Urothelium cell line (cell line): ENCODE results near the gene HMX1.

ENCODE experiments used
- DNase-seq: peaks from one replicate; pipeline ENCODE4 v3.0.0; 2011; ENCODE audit warnings: low spot score, mixed read lengths
- FAIRE-seq: peaks from 2 replicates; lab custom pipeline; 2011; peaks lifted over from hg19 to GRCh38; lab: Jason Lieb, UNC

Gene HMX1

GRCh38 chr4:8910100-8910821, 38.6 kb upstream of the HMX1 start:
- FAIRE-seq (no peak), DNase-seq (no peak)

GRCh38 chr4:8909548-8909947, 37.9 kb upstream of the HMX1 start:
- DNase-seq, result peak; percentile 40
- no peak for FAIRE-seq

DNA sequence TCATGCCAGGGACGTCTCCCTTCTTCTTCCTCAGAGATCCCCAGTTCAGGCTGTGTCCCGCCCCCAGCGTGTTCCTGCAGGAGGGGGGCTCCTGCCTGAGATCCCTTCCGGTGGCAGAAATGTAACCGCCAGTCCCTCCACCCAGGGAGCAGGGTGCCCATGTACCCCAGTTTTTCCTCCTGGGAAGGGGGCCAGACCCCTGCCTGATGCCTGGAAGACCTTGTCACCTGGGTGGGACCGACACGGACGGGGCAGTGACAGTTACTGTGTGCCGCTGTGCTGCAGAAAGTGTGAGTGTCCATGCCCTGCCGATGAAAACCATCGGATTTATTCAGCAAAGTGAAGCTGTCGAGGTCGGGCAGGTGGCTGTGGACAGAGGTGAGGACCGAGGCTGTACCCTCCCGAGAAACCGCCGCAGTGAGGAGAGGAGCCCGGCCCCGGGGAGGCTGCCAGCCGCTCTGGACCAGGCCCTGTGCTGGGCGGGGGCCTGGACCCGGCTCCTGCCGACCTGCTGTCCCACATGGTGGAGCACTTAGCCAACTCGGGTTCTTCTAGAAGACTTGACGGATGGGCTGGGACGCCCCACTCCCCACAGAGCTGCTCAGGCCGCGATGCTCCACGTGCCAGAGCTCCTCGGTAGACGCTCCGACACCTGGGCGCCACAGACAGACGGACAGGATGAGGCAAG, 36.7 kb upstream of the HMX1 start:
- FAIRE-seq (no peak), DNase-seq (no peak)

GRCh38 chr4:8907596-8908205, 36.1 kb upstream of the HMX1 start:
- DNase-seq (no peak), FAIRE-seq (no peak)

DNA sequence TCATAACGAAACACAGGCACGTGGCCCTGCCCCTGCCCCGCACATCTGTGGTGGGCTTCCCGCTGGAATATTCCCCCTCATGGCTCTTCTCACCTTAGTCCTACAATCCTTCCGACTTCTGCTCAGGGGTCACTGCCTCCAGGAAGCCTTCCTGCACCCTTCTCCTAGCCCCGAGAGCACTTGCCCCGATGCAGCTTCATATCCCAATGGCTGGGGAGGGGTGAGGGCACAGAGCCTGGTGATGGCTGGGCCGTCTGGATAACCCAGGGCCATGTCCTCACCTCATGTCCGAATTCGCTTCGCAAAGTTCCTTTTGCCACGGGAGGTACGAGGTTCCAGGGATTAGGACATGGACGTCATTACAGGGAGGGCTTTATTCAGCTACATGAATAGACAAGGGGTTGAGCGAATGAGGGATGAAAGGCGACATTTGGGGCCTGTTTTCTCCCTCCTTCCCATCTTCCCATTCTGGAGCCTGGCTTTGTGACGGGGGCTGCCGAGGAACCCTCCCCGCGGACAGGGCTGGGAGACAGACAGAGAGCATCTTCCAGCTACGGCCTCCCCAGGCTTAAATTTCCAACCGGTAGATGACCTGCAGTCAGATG, 35.5 kb upstream of the HMX1 start:
- DNase-seq (no peak), FAIRE-seq (no peak)

- DNase-seq (no peak), FAIRE-seq (no peak)
Measured at GRCh38 chr4:8906668-8906970, 35.0 kb upstream of the HMX1 start.

- DNase-seq, result no peak
- no peak for FAIRE-seq
Measured at GRCh38 chr4:8905773-8906667, 34.4 kb upstream of the HMX1 start.

- no peak for FAIRE-seq
- DNase-seq, result no peak
Measured at GRCh38 chr4:8905226-8905772, 33.7 kb upstream of the HMX1 start.

GRCh38 chr4:8904666-8905065, 33.0 kb upstream of the HMX1 start:
- FAIRE-seq, result no peak
- no peak for DNase-seq

DNA sequence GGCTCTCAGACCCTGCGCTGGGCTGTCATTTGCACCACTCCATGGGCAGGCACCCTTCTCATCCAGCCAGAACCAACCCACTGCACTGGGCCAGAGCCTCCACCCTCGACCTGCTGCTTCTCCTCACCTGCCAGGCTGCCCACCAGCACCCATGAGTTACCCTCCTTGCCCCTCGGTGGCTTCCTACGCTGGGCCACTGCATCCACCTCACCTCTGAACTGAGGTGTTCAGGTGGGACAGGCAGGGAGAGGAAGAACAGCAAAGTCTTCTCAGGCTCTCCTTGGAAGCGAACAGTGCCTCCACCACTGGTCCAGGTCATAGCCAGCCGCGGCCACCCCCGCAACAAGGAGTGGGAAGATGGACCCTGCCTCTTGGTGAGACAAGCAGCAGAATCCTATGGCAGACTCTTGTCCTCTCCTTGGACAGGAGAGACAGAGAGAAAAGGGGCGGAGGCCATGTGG, 32.4 kb upstream of the HMX1 start:
- no peak for FAIRE-seq
- no peak for DNase-seq

DNA sequence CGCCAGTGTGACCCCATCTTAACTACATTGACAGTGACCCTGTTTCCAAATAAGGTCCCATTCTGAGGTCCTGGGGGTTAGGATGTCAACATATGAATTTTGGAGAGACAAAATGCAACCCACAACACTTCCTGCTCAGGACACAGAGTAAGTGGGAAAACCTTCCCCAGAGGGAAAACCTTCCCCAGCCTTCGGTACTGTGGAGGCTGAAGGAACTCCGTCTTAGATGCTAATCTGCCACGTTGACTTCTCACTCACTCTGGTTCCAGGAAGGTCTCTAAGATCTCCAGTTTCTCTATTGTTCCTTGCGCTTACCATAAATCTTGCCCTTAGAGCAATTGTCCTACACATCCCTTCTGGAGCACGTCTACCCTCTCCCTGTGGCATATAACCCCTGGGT, 29.7 kb upstream of the HMX1 start:
- no peak for DNase-seq
- FAIRE-seq, result no peak

GRCh38 chr4:8900588-8900987, 28.9 kb upstream of the HMX1 start:
- DNase-seq, result no peak
- no peak for FAIRE-seq

DNA sequence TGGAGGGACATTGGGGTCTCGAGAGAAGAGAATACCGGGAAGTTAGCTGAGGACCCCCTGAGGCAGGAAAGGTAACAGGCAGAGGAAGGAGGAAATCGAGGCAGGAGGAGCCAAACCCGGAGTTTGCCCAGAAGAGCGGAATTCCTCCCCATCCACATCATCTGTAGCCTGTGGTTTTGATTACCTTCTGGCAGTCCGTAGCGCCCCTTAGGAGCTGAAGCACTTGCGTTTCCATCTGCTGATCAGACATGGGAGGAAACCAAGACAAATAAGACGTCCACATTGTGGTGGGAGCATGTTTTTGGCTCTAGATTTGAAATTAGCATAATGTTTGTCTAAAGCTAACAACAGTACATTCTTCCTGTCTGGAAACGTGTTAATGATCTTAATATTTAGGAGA, 26.8 kb upstream of the HMX1 start:
- DNase-seq (no peak), FAIRE-seq (no peak)

GRCh38 chr4:8897251-8898167, 25.9 kb upstream of the HMX1 start:
- DNase-seq, result peak; percentile 26
- no peak for FAIRE-seq

DNA sequence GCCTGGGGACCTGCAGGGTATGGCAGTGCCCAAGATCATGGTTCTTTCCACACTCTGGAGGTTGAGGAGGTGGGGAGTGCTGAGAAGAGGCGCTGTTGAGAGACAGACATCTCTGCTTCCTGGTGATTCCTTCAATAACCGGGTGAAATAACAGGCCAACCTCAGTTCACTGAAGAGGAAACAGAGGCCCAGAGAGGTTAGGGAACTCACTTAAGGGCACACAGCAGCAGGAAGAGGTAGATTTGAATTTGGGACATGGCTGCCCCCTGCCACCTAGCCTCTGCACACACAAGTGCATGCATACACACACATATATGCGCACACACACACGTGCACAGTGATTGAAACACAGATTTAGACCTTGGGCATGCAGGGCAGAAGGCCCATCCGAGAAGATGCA, 24.9 kb upstream of the HMX1 start:
- DNase-seq (no peak), FAIRE-seq (no peak)

DNA sequence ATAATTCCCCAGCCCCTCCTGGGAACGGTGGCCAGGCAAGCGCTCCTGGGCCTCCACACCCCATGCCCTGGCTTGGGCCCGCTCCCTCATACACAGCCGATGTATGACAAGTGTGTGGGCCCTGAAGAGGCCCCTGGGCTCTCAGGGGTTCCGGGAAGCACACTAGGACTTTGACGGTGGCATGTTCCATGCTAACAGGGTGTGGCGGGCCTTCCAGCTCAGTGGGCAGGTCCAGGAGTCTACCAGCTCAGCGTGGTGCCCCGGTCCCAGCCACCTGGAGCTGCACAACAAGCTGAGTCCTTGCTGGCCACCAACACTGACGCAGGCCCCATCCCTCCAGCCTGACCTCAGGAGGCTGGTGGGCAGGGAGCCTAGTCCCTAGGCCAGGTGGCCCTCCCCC, 24.4 kb upstream of the HMX1 start:
- no peak for FAIRE-seq

GRCh38 chr4:8895295-8895694, 23.7 kb upstream of the HMX1 start:
- FAIRE-seq (no peak), DNase-seq (no peak)

More for the DNA sequence above, 24.4 kb upstream of the HMX1 start:
- DNase-seq, result no peak

- FAIRE-seq, result no peak
- no peak for DNase-seq
Measured at GRCh38 chr4:8894424-8894816, 22.8 kb upstream of the HMX1 start.

DNA sequence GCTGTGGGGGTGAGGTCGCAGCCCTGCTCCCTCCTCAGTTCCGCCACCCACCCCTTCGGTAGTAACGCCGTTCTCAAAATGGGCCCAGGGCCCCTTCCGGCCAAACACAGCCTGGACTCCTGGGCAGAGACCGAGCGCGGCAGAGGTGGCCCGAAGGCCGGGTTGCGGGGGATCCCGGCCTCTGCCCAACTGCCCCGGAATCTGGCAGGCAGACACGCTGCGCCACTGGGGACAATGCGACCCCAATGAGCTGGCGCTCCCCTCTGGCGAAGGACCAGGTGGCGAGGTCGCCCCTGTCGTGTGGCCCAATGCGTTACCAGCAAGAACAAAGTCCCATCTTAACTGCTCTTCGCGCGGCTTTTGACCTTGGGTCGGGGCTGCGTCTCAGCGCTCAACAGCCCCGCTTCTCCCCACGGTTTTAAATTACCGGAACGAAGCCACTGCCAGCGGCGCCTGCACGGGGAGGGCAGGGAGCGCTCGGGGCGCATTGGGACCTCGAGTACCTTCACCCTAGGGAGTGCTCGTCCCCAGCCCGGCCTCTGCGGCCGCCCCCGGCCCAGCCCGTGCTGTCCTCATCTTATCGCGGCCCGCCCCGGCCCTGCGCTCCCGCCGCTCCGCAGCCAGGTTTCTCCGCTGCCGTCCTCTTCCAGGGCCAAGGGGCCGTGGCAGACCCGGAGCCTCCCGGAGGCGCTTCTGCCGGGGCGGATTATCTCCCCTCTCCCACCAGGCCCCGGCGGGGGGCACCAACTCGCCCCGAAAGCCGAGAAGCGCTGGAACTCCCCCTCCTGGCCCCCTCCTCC, 22.2 kb upstream of the HMX1 start:
- FAIRE-seq (no peak), DNase-seq (no peak)
